OCI-LY1 (cell line): ENCODE results near the gene DEPDC1B.
"Not testable (repeated sequence)": the region's sequence is repeated elsewhere in the genome, so short reads cannot be mapped to it uniquely, and the experiment has no call there.

ENCODE experiments used
- H2AFZ ChIP-seq: fragments of 200-600 bp; sonication (generic), shearing (Covaris generic); 2 replicates; pipeline ENCODE4 v1.6.0; 2014; ENCODE audit warnings: antibody characterized with exemption, mild to moderate bottlenecking, low read length
- H3F3A ChIP-seq: fragments of 200-600 bp; sonication (generic), shearing (Covaris generic); 2 replicates; pipeline ENCODE4 v1.6.0; 2014; ENCODE audit warnings: mild to moderate bottlenecking, antibody characterized with exemption, low read length, moderate library complexity; ENCODE audit not compliant: insufficient read depth
- H3K27ac ChIP-seq: fragments of 200-600 bp; sonication (generic); 2 replicates; pipeline ENCODE4 v1.5.1; 2014; ENCODE audit warnings: low read length, mixed run types, mild to moderate bottlenecking, low read depth; ENCODE audit not compliant: poor library complexity, severe bottlenecking
- H3K27me3 ChIP-seq: fragments of 200-600 bp; sonication (generic); 2 replicates; pipeline ENCODE4 v1.6.0; 2014; ENCODE audit warnings: antibody characterized with exemption, mild to moderate bottlenecking, low read length, moderate library complexity; ENCODE audit not compliant: insufficient read depth
- H3K36me3 ChIP-seq: fragments of 200-600 bp; sonication (generic); 2 replicates; pipeline ENCODE4 v1.6.1; 2014; ENCODE audit warnings: mild to moderate bottlenecking, antibody characterized with exemption, low read length, moderate library complexity, mixed read lengths; ENCODE audit not compliant: insufficient read depth
- H3K4me1 ChIP-seq: fragments of 200-600 bp; sonication (generic); 2 replicates; pipeline ENCODE4 v1.5.1; 2014; ENCODE audit warnings: mild to moderate bottlenecking, low read length, moderate library complexity; ENCODE audit not compliant: insufficient read depth, severe bottlenecking
- H3K4me2 ChIP-seq: fragments of 200-600 bp; sonication (generic), shearing (Covaris generic); 2 replicates; pipeline ENCODE4 v1.6.1; 2014; ENCODE audit warnings: low read length
- H3K4me3 ChIP-seq: fragments of 200-600 bp; sonication (generic); 2 replicates; pipeline ENCODE4 v1.5.1; 2014; ENCODE audit warnings: low read length, low read depth, mild to moderate bottlenecking, mixed read lengths; ENCODE audit not compliant: poor library complexity, severe bottlenecking
- H3K79me2 ChIP-seq: fragments of 200-600 bp; shearing (Covaris generic); 2 replicates; pipeline ENCODE4 v1.6.1; 2016; ENCODE audit warnings: mixed run types, low read length, mixed read lengths; ENCODE audit not compliant: insufficient read depth
- H3K9ac ChIP-seq: fragments of 200-600 bp; sonication (generic), shearing (Covaris generic); 2 replicates; pipeline ENCODE4 v1.6.1; 2014; ENCODE audit warnings: mild to moderate bottlenecking, low read length, mixed read lengths
- H3K9me2 ChIP-seq: fragments of 200-600 bp; sonication (generic), shearing (Covaris generic); 2 replicates; pipeline ENCODE4 v1.6.1; 2014; ENCODE audit warnings: low read depth, mild to moderate bottlenecking, low read length, mixed read lengths
- H3K9me3 ChIP-seq: fragments of 200-600 bp; shearing (Covaris generic); 2 replicates; pipeline ENCODE4 v1.6.1; 2014; ENCODE audit warnings: low read length, mixed read lengths
- H4K20me1 ChIP-seq: fragments of 200-600 bp; sonication (generic), shearing (Covaris generic); 2 replicates; pipeline ENCODE4 v1.6.0; 2016; ENCODE audit warnings: mild to moderate bottlenecking, low read length; ENCODE audit not compliant: insufficient read depth
- EZH2 ChIP-seq: fragments of 200-600 bp; sonication (generic), shearing (Covaris generic); IDR thresholded peaks from 2 replicates; pipeline ENCODE4 v1.8.0; 2017; ENCODE audit warnings: borderline replicate concordance, mixed run types, mild to moderate bottlenecking, antibody characterized with exemption, low read length, moderate library complexity, mixed read lengths
- TF ChIP-seq, protein P1 (sequence below): fragments of 200-600 bp; sonication (generic), shearing (Covaris generic); IDR thresholded peaks from 2 replicates; pipeline ENCODE4 v1.5.1; 2017; ENCODE audit warnings: mild to moderate bottlenecking, antibody characterized with exemption, low read length, moderate library complexity, mixed read lengths

Gene DEPDC1B

DNA sequence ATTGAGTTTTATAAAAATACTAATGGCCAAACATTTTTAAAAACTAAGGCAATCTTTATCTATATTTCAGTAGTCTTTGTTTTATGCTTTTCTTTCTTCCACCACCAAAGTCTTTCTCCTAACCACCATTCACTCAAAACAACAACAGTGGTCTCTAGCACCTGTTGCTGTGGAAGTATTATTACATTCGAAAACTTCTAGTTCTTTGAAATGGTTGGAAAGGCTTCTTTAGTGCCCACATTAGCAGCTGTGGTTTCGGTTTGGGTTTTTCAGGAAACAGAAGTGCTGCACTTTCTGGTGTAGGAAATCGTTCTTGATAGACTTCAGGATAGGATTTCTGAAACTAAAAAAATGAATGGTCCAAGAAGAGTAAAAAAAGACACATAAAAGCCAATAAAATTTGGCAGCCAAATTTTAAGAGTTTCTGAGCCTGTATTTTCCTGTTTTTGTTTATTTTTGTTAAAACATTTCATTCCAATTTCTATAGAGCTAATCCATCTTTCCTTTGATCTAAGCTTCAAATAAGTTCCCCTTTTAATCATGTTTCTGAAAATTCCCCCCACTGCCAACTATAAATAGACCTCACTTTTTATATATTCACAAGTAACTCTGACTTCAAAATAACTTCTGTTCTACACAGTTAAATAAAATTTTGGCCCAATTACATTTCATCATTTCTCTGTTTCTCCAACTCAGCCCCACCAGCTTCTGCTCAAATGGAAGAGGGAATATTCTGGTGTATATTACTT is 102.2 kb downstream of the DEPDC1B start:
- no peak for TF ChIP-seq EZH2
- TF ChIP-seq, protein P1, sequence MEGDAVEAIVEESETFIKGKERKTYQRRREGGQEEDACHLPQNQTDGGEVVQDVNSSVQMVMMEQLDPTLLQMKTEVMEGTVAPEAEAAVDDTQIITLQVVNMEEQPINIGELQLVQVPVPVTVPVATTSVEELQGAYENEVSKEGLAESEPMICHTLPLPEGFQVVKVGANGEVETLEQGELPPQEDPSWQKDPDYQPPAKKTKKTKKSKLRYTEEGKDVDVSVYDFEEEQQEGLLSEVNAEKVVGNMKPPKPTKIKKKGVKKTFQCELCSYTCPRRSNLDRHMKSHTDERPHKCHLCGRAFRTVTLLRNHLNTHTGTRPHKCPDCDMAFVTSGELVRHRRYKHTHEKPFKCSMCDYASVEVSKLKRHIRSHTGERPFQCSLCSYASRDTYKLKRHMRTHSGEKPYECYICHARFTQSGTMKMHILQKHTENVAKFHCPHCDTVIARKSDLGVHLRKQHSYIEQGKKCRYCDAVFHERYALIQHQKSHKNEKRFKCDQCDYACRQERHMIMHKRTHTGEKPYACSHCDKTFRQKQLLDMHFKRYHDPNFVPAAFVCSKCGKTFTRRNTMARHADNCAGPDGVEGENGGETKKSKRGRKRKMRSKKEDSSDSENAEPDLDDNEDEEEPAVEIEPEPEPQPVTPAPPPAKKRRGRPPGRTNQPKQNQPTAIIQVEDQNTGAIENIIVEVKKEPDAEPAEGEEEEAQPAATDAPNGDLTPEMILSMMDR, result no peak
- no peaks in the 10 kb centered on the region for H4K20me1 ChIP-seq
- H3K4me1 ChIP-seq, result peaks cover 21% of the 10 kb centered on the region
- no peak overlapping the region for H3K4me2 ChIP-seq
- H3K4me3 ChIP-seq, result no peak overlapping the region
- H3K79me2 ChIP-seq, result no peaks in the 10 kb centered on the region
- H2AFZ ChIP-seq, result no peak overlapping the region
- H3K36me3 ChIP-seq, result peaks cover 8% of the 10 kb centered on the region; the same call in 1 of the 2 replicates
- H3K9ac ChIP-seq, result no peak overlapping the region
- H3K27me3 ChIP-seq, result no peaks in the 10 kb centered on the region
- no peaks in the 10 kb centered on the region for H3K9me3 ChIP-seq
- peak overlapping the region; percentile 8 for H3K27ac ChIP-seq
- no peaks in the 10 kb centered on the region for H3K9me2 ChIP-seq
- no peaks in the 10 kb centered on the region for H3F3A ChIP-seq

GRCh38 chr5:60594715-60595477 is 105.1 kb downstream of the DEPDC1B start:
- no peak overlapping the region for H3K4me2 ChIP-seq
- H3K9ac ChIP-seq, result no peak overlapping the region
- no peaks in the 10 kb centered on the region for H3K27me3 ChIP-seq
- TF ChIP-seq EZH2, result no peak
- TF ChIP-seq, protein P1, result no peak
- H3K79me2 ChIP-seq, result no peaks in the 10 kb centered on the region
- no peaks in the 10 kb centered on the region for H3K9me3 ChIP-seq
- no peak overlapping the region for H3K27ac ChIP-seq
- H3F3A ChIP-seq, result no peaks in the 10 kb centered on the region
- peaks cover 5% of the 10 kb centered on the region; the same call in 1 of the 2 replicates for H3K36me3 ChIP-seq
- H3K4me3 ChIP-seq, result no peak overlapping the region
- H4K20me1 ChIP-seq, result no peaks in the 10 kb centered on the region
- H3K9me2 ChIP-seq, result no peaks in the 10 kb centered on the region
- peaks cover 21% of the 10 kb centered on the region for H3K4me1 ChIP-seq
- no peak overlapping the region for H2AFZ ChIP-seq

- Histone ChIP-seq H3K36me3 (no peaks in the 10 kb centered on the region), H3F3A (no peaks in the 10 kb centered on the region), H3K79me2 (no peaks in the 10 kb centered on the region), H3K4me3 (no peak overlapping the region), H3K4me1 (no peaks in the 10 kb centered on the region), H3K9me3 (no peaks in the 10 kb centered on the region), H2AFZ (no peak overlapping the region), H4K20me1 (no peaks in the 10 kb centered on the region), H3K27ac (no peak overlapping the region), H3K4me2 (no peak overlapping the region), H3K27me3 (no peaks in the 10 kb centered on the region), H3K9ac (no peak overlapping the region), H3K9me2 (no peaks in the 10 kb centered on the region)
- TF ChIP-seq EZH2, result no peak
- TF ChIP-seq, protein P1, result no peak
Observed at GRCh38 chr5:60590172-60590571, 109.8 kb downstream of the DEPDC1B start.

- H3K36me3 ChIP-seq, H4K20me1 ChIP-seq, H3K9me2 ChIP-seq, H3K27ac ChIP-seq, H3K27me3 ChIP-seq, H3K4me1 ChIP-seq, H3F3A ChIP-seq, H3K4me2 ChIP-seq, H3K9me3 ChIP-seq, H3K9ac ChIP-seq, H3K79me2 ChIP-seq, H3K4me3 ChIP-seq, H2AFZ ChIP-seq: not testable (repeated sequence)
Observed at GRCh38 chr5:60587312-60587711, 112.7 kb downstream of the DEPDC1B start.
